ENCODE measurements around the gene CACNB4.

CACNB4 gene

DNA sequence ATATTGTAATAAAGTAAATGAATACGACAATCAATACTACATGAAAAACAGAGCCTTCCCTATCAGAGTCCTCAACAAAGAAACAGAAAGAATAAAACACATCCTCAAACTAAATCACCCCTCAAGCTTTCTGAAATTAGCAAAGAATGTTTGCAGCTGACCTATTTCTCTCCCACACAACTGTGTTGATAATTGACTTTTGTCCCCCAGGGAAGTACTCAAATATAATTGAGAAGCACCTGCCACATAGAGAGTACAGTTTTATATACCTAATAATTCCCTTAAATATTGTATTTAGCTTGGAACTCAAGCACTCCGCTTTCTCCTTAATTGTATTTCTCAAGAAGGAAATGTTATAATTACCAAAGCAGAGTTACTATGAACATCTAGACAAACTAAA is 12.6 kb downstream of the CACNB4 start:
- no peak for DNase-seq

DNA sequence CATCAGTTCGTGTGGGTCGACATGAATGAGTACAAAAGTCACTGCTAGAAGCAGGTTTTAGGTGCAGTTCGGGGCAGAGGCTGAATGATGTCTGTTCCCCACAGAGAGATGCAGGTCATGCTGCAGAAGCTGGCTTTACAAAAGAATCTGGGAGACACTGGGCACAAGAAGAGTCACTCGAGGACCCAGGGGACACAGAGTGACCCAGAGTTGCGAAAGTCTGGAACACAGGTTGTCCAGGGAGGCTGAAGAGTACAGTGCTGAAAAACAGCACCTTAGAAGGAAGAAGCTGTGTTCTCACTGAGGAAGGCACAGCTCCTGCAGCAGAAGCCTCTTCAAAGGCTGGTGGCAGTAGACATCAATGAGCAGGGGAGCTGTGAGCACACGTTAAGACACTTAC is 14.8 kb downstream of the CACNB4 start:
- no peak for DNase-seq

GRCh38 chr2:152083202-152083875 is 15.5 kb downstream of the CACNB4 start:
- no peak for DNase-seq

DNA sequence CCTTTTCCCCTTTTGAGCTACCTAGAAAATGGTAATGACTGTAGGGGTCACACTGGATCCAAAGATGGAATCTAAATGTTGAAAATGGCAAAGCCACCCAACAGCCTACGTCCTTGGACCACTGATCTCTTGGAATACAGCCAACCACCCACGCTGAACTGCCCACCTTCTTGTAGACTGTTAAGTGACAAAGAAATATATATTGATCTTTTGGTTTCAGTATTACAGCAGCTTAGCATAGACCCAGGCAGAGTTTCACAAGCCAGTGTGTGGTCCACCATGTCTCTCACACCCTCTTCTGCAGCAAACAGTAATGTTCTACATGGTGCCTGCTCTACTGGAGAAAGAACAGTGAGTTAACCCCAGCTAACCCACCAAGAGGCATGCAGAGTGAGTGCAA is 20.2 kb downstream of the CACNB4 start:
- no peak for DNase-seq

GRCh38 chr2:152078023-152078422 is 20.8 kb downstream of the CACNB4 start:
- DNase-seq, result no peak

GRCh38 chr2:152075461-152076050 is 23.3 kb downstream of the CACNB4 start:
- no peak for DNase-seq

DNA sequence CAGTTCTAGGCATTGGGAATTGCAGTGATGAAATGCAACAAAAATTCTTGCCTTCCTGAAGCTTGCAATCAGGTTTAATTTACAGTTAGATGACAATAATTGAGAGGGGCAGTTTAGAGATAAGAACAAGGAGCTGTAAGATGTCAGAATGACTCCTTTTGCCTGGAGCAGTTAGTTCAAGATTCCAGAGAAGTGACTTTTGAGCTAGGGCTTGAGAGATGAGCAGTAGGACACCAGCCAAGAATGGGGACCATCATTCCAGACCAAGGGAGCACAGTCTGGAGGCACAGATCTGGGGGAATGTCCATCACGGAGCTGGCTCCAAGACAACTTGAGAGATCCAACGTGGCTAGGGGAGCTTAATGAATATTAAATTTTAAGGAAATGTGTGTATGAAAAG is 26.8 kb downstream of the CACNB4 start:
- DNase-seq, result no peak

- no peak for DNase-seq
Observed at GRCh38 chr2:152071518-152071917, 27.3 kb downstream of the CACNB4 start.

DNA sequence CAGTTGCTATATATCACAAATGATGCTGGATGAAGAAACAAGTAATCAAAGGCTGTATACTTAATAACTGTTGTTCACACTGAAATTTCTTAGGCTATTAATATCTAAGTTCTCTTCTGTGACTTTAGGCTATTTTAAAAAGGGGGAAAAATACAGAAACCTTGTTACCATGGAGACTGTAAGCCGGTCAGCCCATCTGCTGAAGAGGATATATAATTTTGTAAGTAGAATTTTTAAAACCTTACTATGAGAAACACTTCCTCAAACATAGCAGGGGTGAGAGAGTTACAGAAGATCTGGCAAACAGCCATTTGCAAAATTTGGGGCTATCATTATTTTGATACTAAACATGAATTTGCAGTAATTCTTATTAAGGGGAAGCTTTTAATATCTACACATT is 27.8 kb downstream of the CACNB4 start:
- DNase-seq, result no peak

GRCh38 chr2:152068226-152068625 is 30.6 kb downstream of the CACNB4 start:
- no peak for DNase-seq

DNA sequence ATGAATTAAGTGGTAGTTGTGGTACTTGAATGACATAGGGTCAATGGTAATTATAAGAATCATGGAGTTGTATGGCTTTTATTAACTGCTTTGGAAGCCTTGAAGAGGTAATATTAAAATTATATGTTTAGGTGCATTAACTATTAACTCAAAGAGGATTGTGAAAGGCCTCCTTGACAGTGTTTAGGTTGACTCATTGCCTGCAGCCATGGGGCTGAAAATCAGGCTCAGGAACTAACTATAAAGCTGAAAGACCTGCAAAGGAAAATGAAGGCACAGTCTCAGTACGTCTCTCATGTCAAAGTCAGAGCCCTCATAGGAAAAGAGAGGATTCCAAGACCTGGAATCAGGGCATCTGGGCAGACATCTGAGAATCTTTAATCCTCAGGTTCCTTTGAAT is 31.0 kb downstream of the CACNB4 start:
- DNase-seq, result no peak

- no peak for DNase-seq
Observed at GRCh38 chr2:152065945-152066344, 32.9 kb downstream of the CACNB4 start.

- no peak for DNase-seq
Observed at GRCh38 chr2:152064001-152064400, 34.8 kb downstream of the CACNB4 start.

GRCh38 chr2:152063325-152063924 is 35.4 kb downstream of the CACNB4 start:
- no peak for DNase-seq

- no peak for DNase-seq
Observed at GRCh38 chr2:152062125-152063091, 36.4 kb downstream of the CACNB4 start.

GRCh38 chr2:152061383-152061782 is 37.5 kb downstream of the CACNB4 start:
- DNase-seq, result no peak

- no peak for DNase-seq
Observed at GRCh38 chr2:152058655-152059054, 40.2 kb downstream of the CACNB4 start.

- no peak for DNase-seq
Observed at GRCh38 chr2:152056418-152056817, 42.4 kb downstream of the CACNB4 start.

DNA sequence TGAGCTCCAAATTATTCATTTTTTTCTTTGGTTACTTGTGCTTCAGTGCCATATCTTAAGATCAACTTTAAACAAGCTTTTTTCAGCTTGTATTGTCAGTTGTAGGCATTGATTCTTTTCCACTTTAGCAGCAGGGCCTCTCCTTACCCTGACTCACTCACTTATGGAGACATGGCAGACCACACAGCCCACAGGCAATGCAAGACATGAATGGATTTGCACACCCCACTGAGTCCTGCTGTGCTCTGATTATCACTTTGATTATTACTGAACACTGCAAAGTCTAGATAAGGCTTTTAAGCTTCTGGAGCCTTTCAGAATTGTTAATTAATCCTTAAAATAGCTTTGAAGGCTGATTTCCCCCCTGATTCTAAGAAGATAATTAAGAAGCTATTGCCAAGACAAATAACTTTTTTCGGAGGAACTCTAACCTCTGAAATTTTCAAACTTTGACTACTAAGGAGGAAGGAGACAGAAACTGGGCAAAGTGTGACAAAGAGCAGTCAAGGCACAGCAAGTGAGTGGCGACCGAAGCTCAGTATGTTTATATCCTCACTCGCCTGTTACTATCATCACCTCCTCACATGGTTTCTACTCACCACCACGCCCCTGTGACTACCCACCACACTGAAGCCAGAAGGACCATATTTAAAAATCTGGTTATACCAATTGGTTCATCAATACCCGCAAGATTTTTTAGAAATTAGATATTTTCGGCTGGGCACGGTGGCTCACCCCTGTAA is 43.3 kb downstream of the CACNB4 start:
- no peak for DNase-seq

- DNase-seq, result no peak
Observed at GRCh38 chr2:152054593-152054992, 44.3 kb downstream of the CACNB4 start.

- no peak for DNase-seq
Observed at GRCh38 chr2:152051436-152051835, 47.4 kb downstream of the CACNB4 start.

DNA sequence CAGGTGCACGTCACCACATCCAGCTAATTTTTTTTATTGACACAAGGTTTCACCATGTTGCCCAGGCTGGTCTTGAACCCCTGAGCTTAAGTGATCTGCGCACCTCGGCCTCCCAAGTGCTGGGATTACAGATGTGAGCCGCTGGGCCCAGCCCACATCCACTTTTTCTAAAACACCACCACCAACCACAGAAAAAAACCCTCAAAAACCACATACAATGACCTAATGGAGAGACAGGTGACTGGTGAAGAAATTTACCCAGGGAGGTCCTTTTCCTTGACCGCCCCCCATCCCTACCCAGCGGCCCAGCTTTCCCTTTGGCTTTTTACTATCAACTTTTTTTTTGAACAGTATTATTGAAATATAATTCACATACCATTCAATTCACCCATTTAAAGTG is 47.9 kb downstream of the CACNB4 start:
- DNase-seq, result no peak

DNA sequence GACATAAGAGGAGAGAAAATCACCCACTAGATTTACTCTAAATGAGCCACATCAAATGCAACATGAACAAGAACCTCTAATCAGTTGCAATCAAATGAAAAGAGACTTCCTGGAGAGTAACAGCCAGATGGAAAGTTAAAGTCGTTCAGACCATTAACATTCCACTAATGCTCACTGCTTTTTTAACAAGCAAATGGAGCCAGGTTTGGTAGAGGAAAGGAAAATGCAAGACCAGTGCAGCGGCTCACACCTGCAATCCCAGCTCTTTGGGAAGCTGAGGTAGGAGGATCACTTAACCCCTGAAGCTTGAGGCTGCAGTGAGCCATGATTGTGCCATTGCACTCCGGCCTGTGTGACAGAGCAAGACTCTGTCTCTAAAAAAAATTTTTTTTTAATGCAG is 48.5 kb downstream of the CACNB4 start:
- no peak for DNase-seq
